Measurements from ENCODE around the gene DZIP3. TPM values are rescaled to one million over a fixed set of nuclear protein-coding genes. Genes with fewer than 3 reads are reported as not detected.

The DZIP3 gene
- total and polyA plus RNA-seq, 5 donors from 2014 or later, result 5.2 to 14.9 (median 11.2) TPM

GRCh38 chr3:108554229-108554628, 35.3 kb upstream of the DZIP3 start:
- ATAC-seq (ENCODE audit: low read depth in 2 of 2), result no peak
- no peak for DNase-seq
- no peaks in the 10 kb centered on the region for H3K36me3 ChIP-seq (ENCODE audit: control insufficient read depth, insufficient read depth, low read length)
- H3K4me3 ChIP-seq (ENCODE audit: low read depth, low read length), result no peak overlapping the region
- Mint-ChIP-seq H3K4me1 (peaks cover 5 to 9% (median 7%) of the 10 kb centered on the region in 4 donors), H3K9me3 (no peaks in the 10 kb centered on the region), H3K27me3 (no peaks in the 10 kb centered on the region), H3K36me3 (peaks cover 4% of the 10 kb centered on the region), H3K27ac (peak overlapping the region in 1 of 3 donors; percentile 6), H3K4me3 (no peak overlapping the region)
- peaks cover 6% of the 10 kb centered on the region for H3K4me1 ChIP-seq (ENCODE audit: control insufficient read depth, insufficient read depth, low read length, poor library complexity, severe bottlenecking)
- H3K27ac ChIP-seq (ENCODE audit: insufficient read depth, low read length, poor library complexity, severe bottlenecking), result no peak overlapping the region
- no peaks in the 10 kb centered on the region for H3K27me3 ChIP-seq (ENCODE audit: control insufficient read depth, insufficient read depth, low read length)
- no peaks in the 10 kb centered on the region for H3K9me3 ChIP-seq (ENCODE audit: control insufficient read depth in 2 of 2, low read length in 2 of 2)

DNA sequence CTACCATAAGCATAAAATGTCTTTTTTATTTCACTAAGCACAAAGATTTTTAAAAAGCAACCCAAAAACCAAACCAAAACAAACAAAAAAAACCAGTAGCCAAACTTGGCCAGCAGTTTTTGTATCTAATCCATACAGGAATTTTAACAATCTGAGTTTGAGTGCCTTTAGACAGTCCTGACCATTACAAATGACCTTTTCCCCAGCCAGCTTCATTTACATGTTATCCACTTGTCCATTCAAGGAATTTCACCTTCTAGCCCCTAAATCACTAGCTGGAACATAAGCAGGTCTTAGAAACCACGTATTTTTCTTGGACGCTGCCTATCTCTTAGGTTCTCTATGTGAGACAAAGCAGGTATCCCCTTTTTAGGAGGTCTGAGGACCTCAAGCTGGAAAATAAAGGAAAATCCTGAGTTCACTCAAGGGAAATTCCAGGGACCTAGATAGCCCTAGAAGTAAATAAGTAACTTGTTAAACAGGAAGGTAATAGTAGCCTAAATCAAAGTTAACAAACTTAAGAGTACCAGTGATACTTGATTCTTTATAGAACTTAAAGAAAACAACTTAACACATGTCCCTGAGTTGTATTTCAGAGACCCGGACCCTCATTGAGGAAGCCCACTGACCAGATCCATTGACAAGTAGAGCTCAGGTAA, 34.5 kb upstream of the DZIP3 start:
- no peaks in the 10 kb centered on the region for H3K36me3 ChIP-seq (ENCODE audit: control insufficient read depth, insufficient read depth, low read length)

DNA sequence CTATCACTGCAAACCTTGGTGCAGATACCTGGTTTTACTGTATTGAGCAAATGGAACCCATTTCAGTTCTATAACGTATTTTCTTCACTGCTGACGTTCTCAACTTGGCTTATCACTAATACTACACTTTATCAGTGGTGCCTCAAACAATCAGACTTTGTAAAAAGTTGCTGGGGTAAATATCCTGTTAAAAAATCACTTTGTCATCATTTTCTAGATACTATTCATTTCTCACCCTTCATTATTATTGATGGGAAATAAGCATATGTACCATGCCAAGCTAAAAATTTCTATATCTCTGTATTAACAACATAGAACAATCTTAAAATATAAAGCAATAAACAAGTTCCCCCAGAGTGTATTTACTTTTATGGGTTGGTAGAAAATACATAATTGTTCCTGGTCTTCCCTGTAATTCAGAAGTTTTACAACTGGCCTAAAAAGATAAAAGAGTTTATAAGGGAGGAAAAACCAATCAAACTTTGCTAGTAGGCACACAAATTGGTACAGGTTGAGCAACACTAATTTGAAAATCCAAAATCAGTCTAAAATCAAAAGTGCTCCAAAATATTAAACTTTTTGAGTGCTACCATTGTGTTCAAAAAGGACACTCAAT, 33.4 kb upstream of the DZIP3 start:
- H3K36me3 Mint-ChIP-seq, result peaks cover 6% of the 10 kb centered on the region

More for the DNA sequence above, 34.5 kb upstream of the DZIP3 start:
- no peak overlapping the region for H3K4me3 Mint-ChIP-seq
- no peaks in the 10 kb centered on the region for H3K27me3 Mint-ChIP-seq
- H3K4me3 ChIP-seq (ENCODE audit: low read depth, low read length), result no peak overlapping the region
- H3K9me3 Mint-ChIP-seq, result no peaks in the 10 kb centered on the region
- no peak for ATAC-seq (ENCODE audit: low read depth in 2 of 2)
- peaks cover 6% of the 10 kb centered on the region for H3K4me1 ChIP-seq (ENCODE audit: control insufficient read depth, insufficient read depth, low read length, poor library complexity, severe bottlenecking)
- no peaks in the 10 kb centered on the region for H3K27me3 ChIP-seq (ENCODE audit: control insufficient read depth, insufficient read depth, low read length)
- H3K9me3 ChIP-seq (ENCODE audit: control insufficient read depth in 2 of 2, low read length in 2 of 2), result no peaks in the 10 kb centered on the region
- peak overlapping the region in 1 of 3 donors; percentile 69 for H3K27ac Mint-ChIP-seq
- H3K27ac ChIP-seq (ENCODE audit: insufficient read depth, low read length, poor library complexity, severe bottlenecking), result no peak overlapping the region
- H3K36me3 Mint-ChIP-seq, result peaks cover 4% of the 10 kb centered on the region
- DNase-seq, result no peak
- H3K4me1 Mint-ChIP-seq, result peaks cover 5 to 9% (median 7%) of the 10 kb centered on the region in 4 donors

GRCh38 chr3:108562565-108562964, 27.0 kb upstream of the DZIP3 start:
- H3K36me3 Mint-ChIP-seq, result peaks cover 13% of the 10 kb centered on the region
- Histone ChIP-seq H3K27me3 (ENCODE audit: control insufficient read depth, insufficient read depth, low read length) (no peaks in the 10 kb centered on the region), H3K4me3 (ENCODE audit: low read depth, low read length) (no peak overlapping the region), H3K4me1 (ENCODE audit: control insufficient read depth, insufficient read depth, low read length, poor library complexity, severe bottlenecking) (peaks cover 17% of the 10 kb centered on the region), H3K27ac (ENCODE audit: insufficient read depth, low read length, poor library complexity, severe bottlenecking) (no peak overlapping the region), H3K36me3 (ENCODE audit: control insufficient read depth, insufficient read depth, low read length) (no peaks in the 10 kb centered on the region), H3K9me3 (ENCODE audit: control insufficient read depth in 2 of 2, low read length in 2 of 2) (no peaks in the 10 kb centered on the region)
- ATAC-seq (ENCODE audit: low read depth in 2 of 2), result no peak
- H3K9me3 Mint-ChIP-seq, result no peaks in the 10 kb centered on the region
- H3K4me1 Mint-ChIP-seq, result peaks cover 0 to 23% (median 5%) of the 10 kb centered on the region in 4 donors
- no peak overlapping the region for H3K4me3 Mint-ChIP-seq
- no peak overlapping the region for H3K27ac Mint-ChIP-seq
- no peaks in the 10 kb centered on the region for H3K27me3 Mint-ChIP-seq
- DNase-seq, result no peak

More for the DNA sequence above, 33.4 kb upstream of the DZIP3 start:
- H3K4me3 ChIP-seq (ENCODE audit: low read depth, low read length), result no peak overlapping the region
- no peaks in the 10 kb centered on the region for H3K36me3 ChIP-seq (ENCODE audit: control insufficient read depth, insufficient read depth, low read length)
- Mint-ChIP-seq H3K4me1 (peaks cover 5 to 8% (median 7%) of the 10 kb centered on the region in 4 donors), H3K4me3 (no peak overlapping the region), H3K27me3 (no peaks in the 10 kb centered on the region), H3K9me3 (no peaks in the 10 kb centered on the region), H3K27ac (peak overlapping the region in 2 of 3 donors; percentile 39 to 69)
- no peaks in the 10 kb centered on the region for H3K9me3 ChIP-seq (ENCODE audit: control insufficient read depth in 2 of 2, low read length in 2 of 2)
- no peaks in the 10 kb centered on the region for H3K27me3 ChIP-seq (ENCODE audit: control insufficient read depth, insufficient read depth, low read length)
- ATAC-seq (ENCODE audit: low read depth in 2 of 2), result no peak
- peaks cover 6% of the 10 kb centered on the region for H3K4me1 ChIP-seq (ENCODE audit: control insufficient read depth, insufficient read depth, low read length, poor library complexity, severe bottlenecking)
- no peak overlapping the region for H3K27ac ChIP-seq (ENCODE audit: insufficient read depth, low read length, poor library complexity, severe bottlenecking)
- no peak for DNase-seq

- Mint-ChIP-seq H3K9me3 (no peaks in the 10 kb centered on the region), H3K27me3 (no peaks in the 10 kb centered on the region), H3K4me1 (peaks cover 0 to 23% (median 5%) of the 10 kb centered on the region in 4 donors), H3K4me3 (peak overlapping the region in 3 of 4 donors; percentile 0 to 39 (median 6)), H3K36me3 (peaks cover 11% of the 10 kb centered on the region), H3K27ac (peak overlapping the region in 1 of 3 donors; percentile 1)
- Histone ChIP-seq H3K4me1 (ENCODE audit: control insufficient read depth, insufficient read depth, low read length, poor library complexity, severe bottlenecking) (peaks cover 17% of the 10 kb centered on the region), H3K9me3 (ENCODE audit: control insufficient read depth in 2 of 2, low read length in 2 of 2) (no peaks in the 10 kb centered on the region), H3K4me3 (ENCODE audit: low read depth, low read length) (peak overlapping the region; percentile 67), H3K27ac (ENCODE audit: insufficient read depth, low read length, poor library complexity, severe bottlenecking) (no peak overlapping the region), H3K36me3 (ENCODE audit: control insufficient read depth, insufficient read depth, low read length) (no peaks in the 10 kb centered on the region), H3K27me3 (ENCODE audit: control insufficient read depth, insufficient read depth, low read length) (no peaks in the 10 kb centered on the region)
- ATAC-seq (ENCODE audit: low read depth in 2 of 2) (no peak), DNase-seq (no peak)
Measured at GRCh38 chr3:108564564-108564963, 25.0 kb upstream of the DZIP3 start.

- Histone ChIP-seq H3K27me3 (ENCODE audit: control insufficient read depth, insufficient read depth, low read length) (no peaks in the 10 kb centered on the region), H3K4me1 (ENCODE audit: control insufficient read depth, insufficient read depth, low read length, poor library complexity, severe bottlenecking) (peaks cover 17% of the 10 kb centered on the region), H3K36me3 (ENCODE audit: control insufficient read depth, insufficient read depth, low read length) (no peaks in the 10 kb centered on the region), H3K9me3 (ENCODE audit: control insufficient read depth in 2 of 2, low read length in 2 of 2) (no peaks in the 10 kb centered on the region), H3K27ac (ENCODE audit: insufficient read depth, low read length, poor library complexity, severe bottlenecking) (peak overlapping the region; percentile 34), H3K4me3 (ENCODE audit: low read depth, low read length) (peak overlapping the region; percentile 67)
- peak overlapping the region in 2 of 4 donors; percentile 2 to 63 for H3K4me3 Mint-ChIP-seq
- no peaks in the 10 kb centered on the region for H3K27me3 Mint-ChIP-seq
- H3K27ac Mint-ChIP-seq, result peak overlapping the region in 1 of 3 donors; percentile 0
- H3K36me3 Mint-ChIP-seq, result peaks cover 11% of the 10 kb centered on the region
- ATAC-seq (ENCODE audit: low read depth in 2 of 2) (no peak), DNase-seq (no peak)
- no peaks in the 10 kb centered on the region for H3K9me3 Mint-ChIP-seq
- H3K4me1 Mint-ChIP-seq, result peaks cover 2 to 23% (median 6%) of the 10 kb centered on the region in 4 donors
Measured at GRCh38 chr3:108565506-108565905, 24.0 kb upstream of the DZIP3 start.

DNA sequence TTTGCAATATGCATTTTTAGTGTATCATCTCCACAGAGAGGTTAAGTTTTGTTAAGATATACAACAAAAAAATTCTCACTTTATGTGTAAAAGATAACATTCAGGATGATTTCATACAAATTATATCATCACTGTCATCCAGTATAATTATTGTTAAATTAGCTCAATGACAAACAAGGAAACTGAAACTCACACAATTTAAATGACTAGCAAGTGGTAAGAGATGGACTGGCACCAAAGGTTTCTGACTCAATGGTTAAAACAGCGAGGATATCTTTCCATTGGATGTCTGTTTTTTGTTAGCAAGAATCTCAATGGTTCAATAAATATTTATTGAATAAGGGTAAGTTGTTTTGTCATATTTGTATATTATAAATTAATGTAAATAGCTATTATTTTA, 22.9 kb upstream of the DZIP3 start:
- peak overlapping the region in 1 of 3 donors; percentile 0 for H3K27ac Mint-ChIP-seq
- ATAC-seq (ENCODE audit: low read depth in 2 of 2), result no peak

More for the DNA sequence above, 22.9 kb upstream of the DZIP3 start:
- DNase-seq, result no peak
- H3K27me3 Mint-ChIP-seq, result no peaks in the 10 kb centered on the region
- no peak overlapping the region for H3K27ac ChIP-seq (ENCODE audit: insufficient read depth, low read length, poor library complexity, severe bottlenecking)
- H3K4me3 Mint-ChIP-seq, result no peak overlapping the region
- H3K4me1 ChIP-seq (ENCODE audit: control insufficient read depth, insufficient read depth, low read length, poor library complexity, severe bottlenecking), result peaks cover 17% of the 10 kb centered on the region
- H3K4me3 ChIP-seq (ENCODE audit: low read depth, low read length), result no peak overlapping the region
- no peaks in the 10 kb centered on the region for H3K36me3 ChIP-seq (ENCODE audit: control insufficient read depth, insufficient read depth, low read length)
- peaks cover 2 to 23% (median 6%) of the 10 kb centered on the region in 4 donors for H3K4me1 Mint-ChIP-seq
- no peaks in the 10 kb centered on the region for H3K9me3 Mint-ChIP-seq
- no peaks in the 10 kb centered on the region for H3K9me3 ChIP-seq (ENCODE audit: control insufficient read depth in 2 of 2, low read length in 2 of 2)
- no peaks in the 10 kb centered on the region for H3K27me3 ChIP-seq (ENCODE audit: control insufficient read depth, insufficient read depth, low read length)
- H3K36me3 Mint-ChIP-seq, result peaks cover 7% of the 10 kb centered on the region

All from CD4-positive, CD25-positive, alpha-beta regulatory T cell (primary cell).